HepG2 (cell line): ENCODE results near the gene ZC3H14.

Experiments
- ATF6 ChIP-seq: sonication (generic); formaldehyde crosslinking; conservative IDR thresholded peaks from 2 replicates; pipeline ENCODE4 v1.4.0; 2020; ENCODE audit warnings: missing genetic modification reagents
- CTCF ChIP-seq: sonication (generic); formaldehyde crosslinking; IDR thresholded peaks from 2 replicates; pipeline ENCODE4 v1.5.0; 2020; ENCODE audit warnings: mild to moderate bottlenecking, missing genetic modification reagents, moderate library complexity
- HINFP ChIP-seq: sonication (generic); formaldehyde crosslinking; IDR thresholded peaks from 2 replicates; pipeline ENCODE4 v1.4.0; 2020; ENCODE audit warnings: low read depth, mild to moderate bottlenecking, missing genetic modification reagents
- JUND ChIP-seq: sonication (generic); formaldehyde crosslinking; IDR thresholded peaks from 2 replicates; pipeline ENCODE4 v1.8.0; 2022; ENCODE audit warnings: mild to moderate bottlenecking, missing genetic modification reagents
- MAX ChIP-seq: IDR thresholded peaks from 2 replicates; pipeline ENCODE4 v1.6.1; 2012; ENCODE audit warnings: inconsistent platforms
- POGZ ChIP-seq: sonication (generic); formaldehyde crosslinking; IDR thresholded peaks from 2 replicates; pipeline ENCODE4 v1.4.0; 2020; ENCODE audit warnings: mild to moderate bottlenecking, missing genetic modification reagents
- POLR2A ChIP-seq, 2 experiments: IDR thresholded peaks; 2 replicates each; pipeline ENCODE4 v1.6.1; 2011; ENCODE audit warnings: low read depth in 2 of 2, low read length in 2 of 2, mild to moderate bottlenecking in 1 of 2, moderate library complexity in 1 of 2; ENCODE audit not compliant: insufficient read depth in 1 of 2
- RFX5 ChIP-seq: IDR thresholded peaks from 2 replicates; pipeline ENCODE4 v1.6.1; 2011; ENCODE audit warnings: low read depth, low read length, improper control_type of control experiment
- SIN3B ChIP-seq: fragments of 150-350 bp; IDR thresholded peaks from 2 replicates; pipeline ENCODE4 v1.6.1; 2014; ENCODE audit warnings: low read length
- SNAPC4 ChIP-seq: sonication (generic); formaldehyde crosslinking; IDR thresholded peaks from 2 replicates; pipeline ENCODE4 v1.4.0; 2020; ENCODE audit warnings: mild to moderate bottlenecking, missing genetic modification reagents
- ZNF619 ChIP-seq: sonication (generic); formaldehyde crosslinking; IDR thresholded peaks from 2 replicates; pipeline ENCODE4 v1.4.0; 2020; ENCODE audit warnings: mild to moderate bottlenecking, missing genetic modification reagents
- ZNF704 ChIP-seq: sonication (generic); formaldehyde crosslinking; IDR thresholded peaks from 2 replicates; pipeline ENCODE4 v1.8.1; 2023; ENCODE audit warnings: mild to moderate bottlenecking, inconsistent platforms, moderate library complexity, missing genetic modification reagents, borderline replicate concordance

- TF ChIP-seq SNAPC4 (CRISPR knock-in tag) (no peak), ZNF619 (no peak), CTCF (CRISPR knock-in tag) (no peak), ATF6 (CRISPR knock-in tag) (no peak), POLR2A (IDR thresholded peaks at IDR 0.05; ENCODE audit: insufficient read depth in 1 of 2, low read depth in 2 of 2, low read length in 2 of 2) (no peak), JUND (CRISPR knock-in tag) (no peak), SIN3B (no peak), HINFP (CRISPR knock-in tag) (no peak), ZNF704 (CRISPR knock-in tag) (no peak), MAX (no peak), RFX5 (no peak), POGZ (no peak)
Measured at GRCh38 chr14:88518592-88519512, 44.0 kb upstream of the ZC3H14 start.
